ENCODE results near the gene CABLES2.

CABLES2 gene

GRCh38 chr20:62419759-62420158 is 12.7 kb upstream of the CABLES2 start:
- no peaks in the 10 kb centered on the region for H3K4me1 ChIP-seq (ENCODE audit: insufficient read depth, low read length, severe bottlenecking)
- H3K9ac ChIP-seq (ENCODE audit: low read length) = no peak overlapping the region
- H3K79me2 ChIP-seq (ENCODE audit: insufficient read depth, low read length) = no peaks in the 10 kb centered on the region
- no peaks in the 10 kb centered on the region for H4K20me1 ChIP-seq (ENCODE audit: insufficient read depth, low read length)
- TF ChIP-seq EZH2 (IDR thresholded peaks at IDR 0.05; ENCODE audit: borderline replicate concordance, low read length) (no peak), CTCF (IDR thresholded peaks at IDR 0.05; ENCODE audit: low read length) (no peak)
- H3K4me2 ChIP-seq (ENCODE audit: low read length) = no peak overlapping the region
- H3K4me3 ChIP-seq (ENCODE audit: low read depth, low read length, poor library complexity, severe bottlenecking) = no peak overlapping the region
- H3K9me2 ChIP-seq (ENCODE audit: low read depth, low read length) = no peaks in the 10 kb centered on the region
- peaks cover 7% of the 10 kb centered on the region; the same call in 1 of the 2 replicates for H3K27me3 ChIP-seq (ENCODE audit: insufficient read depth, low read length)
- no peaks in the 10 kb centered on the region for H3K36me3 ChIP-seq (ENCODE audit: insufficient read depth, low read length)
- H2AFZ ChIP-seq (ENCODE audit: low read length) = no peak overlapping the region
- no peaks in the 10 kb centered on the region for H3F3A ChIP-seq (ENCODE audit: insufficient read depth, low read length)
- H3K27ac ChIP-seq (ENCODE audit: low read depth, low read length, poor library complexity, severe bottlenecking) = no peak overlapping the region
- H3K9me3 ChIP-seq (ENCODE audit: low read length) = no peaks in the 10 kb centered on the region

- no peaks in the 10 kb centered on the region for H3K4me1 ChIP-seq (ENCODE audit: insufficient read depth, low read length, severe bottlenecking)
- no peak overlapping the region for H3K27ac ChIP-seq (ENCODE audit: low read depth, low read length, poor library complexity, severe bottlenecking)
- no peak overlapping the region for H3K4me3 ChIP-seq (ENCODE audit: low read depth, low read length, poor library complexity, severe bottlenecking)
- H3K9me3 ChIP-seq (ENCODE audit: low read length) = no peaks in the 10 kb centered on the region
- H3K27me3 ChIP-seq (ENCODE audit: insufficient read depth, low read length) = 0 out of 2 replicates have a peak, but pooled peaks cover 7% of the 10 kb centered on the region
- no peak overlapping the region for H3K4me2 ChIP-seq (ENCODE audit: low read length)
- no peak overlapping the region for H2AFZ ChIP-seq (ENCODE audit: low read length)
- H3K79me2 ChIP-seq (ENCODE audit: insufficient read depth, low read length) = no peaks in the 10 kb centered on the region
- H3K36me3 ChIP-seq (ENCODE audit: insufficient read depth, low read length) = no peaks in the 10 kb centered on the region
- no peaks in the 10 kb centered on the region for H4K20me1 ChIP-seq (ENCODE audit: insufficient read depth, low read length)
- H3F3A ChIP-seq (ENCODE audit: insufficient read depth, low read length) = no peaks in the 10 kb centered on the region
- no peaks in the 10 kb centered on the region for H3K9me2 ChIP-seq (ENCODE audit: low read depth, low read length)
- no peak overlapping the region for H3K9ac ChIP-seq (ENCODE audit: low read length)
- TF ChIP-seq EZH2 (IDR thresholded peaks at IDR 0.05; ENCODE audit: borderline replicate concordance, low read length) (no peak), CTCF (IDR thresholded peaks at IDR 0.05; ENCODE audit: low read length) (no peak)
Observed at GRCh38 chr20:62418709-62419487, 11.8 kb upstream of the CABLES2 start.

- no peak for TF ChIP-seq EZH2 (IDR thresholded peaks at IDR 0.05; ENCODE audit: borderline replicate concordance, low read length)
- no peak for TF ChIP-seq CTCF (IDR thresholded peaks at IDR 0.05; ENCODE audit: low read length)
Observed at GRCh38 chr20:62417981-62418708, 11.1 kb upstream of the CABLES2 start.

More at GRCh38 chr20:62417981-62418708, 11.1 kb upstream of the CABLES2 start:
- Histone ChIP-seq H3K4me3 (ENCODE audit: low read depth, low read length, poor library complexity, severe bottlenecking) (no peak overlapping the region), H3K9me2 (ENCODE audit: low read depth, low read length) (no peaks in the 10 kb centered on the region), H3K9me3 (ENCODE audit: low read length) (no peaks in the 10 kb centered on the region), H3K36me3 (ENCODE audit: insufficient read depth, low read length) (no peaks in the 10 kb centered on the region), H3F3A (ENCODE audit: insufficient read depth, low read length) (no peaks in the 10 kb centered on the region), H3K27me3 (ENCODE audit: insufficient read depth, low read length) (0 out of 2 replicates have a peak, but pooled peaks cover 7% of the 10 kb centered on the region), H3K9ac (ENCODE audit: low read length) (no peak overlapping the region), H3K4me1 (ENCODE audit: insufficient read depth, low read length, severe bottlenecking) (no peaks in the 10 kb centered on the region), H3K4me2 (ENCODE audit: low read length) (no peak overlapping the region), H3K79me2 (ENCODE audit: insufficient read depth, low read length) (no peaks in the 10 kb centered on the region), H2AFZ (ENCODE audit: low read length) (no peak overlapping the region), H4K20me1 (ENCODE audit: insufficient read depth, low read length) (no peaks in the 10 kb centered on the region), H3K27ac (ENCODE audit: low read depth, low read length, poor library complexity, severe bottlenecking) (no peak overlapping the region)

Data from OCI-LY1 (cell line).